ENCODE measurements around the gene TRPT1. TPM values are rescaled to one million over a fixed set of nuclear protein-coding genes. Genes with fewer than 3 reads are reported as not detected.

The TRPT1 gene
- total and polyA plus RNA-seq, 2 experiments from 2014 or later = 36.9 to 52.2 TPM

GRCh38 chr11:64265176-64266160, 39.5 kb upstream of the TRPT1 start:
- H2AFZ ChIP-seq = no peak overlapping the region
- H3K79me2 ChIP-seq (replicated peaks; ENCODE audit: insufficient read depth) = no peaks in the 10 kb centered on the region
- H3K4me3 Mint-ChIP-seq = no peak overlapping the region
- TF ChIP-seq EZH2 (IDR thresholded peaks at IDR 0.05; ENCODE audit: low read depth, unreplicated experiment) = no peak
- H3K9me2 ChIP-seq (ENCODE audit: insufficient read depth) = no peaks in the 10 kb centered on the region
- H3K27ac ChIP-seq (ENCODE audit: low read depth) = no peak overlapping the region
- H3K4me3 ChIP-seq = no peak overlapping the region
- no peak for DNase-seq (ENCODE audit: low spot score)
- peaks cover 16% of the 10 kb centered on the region for H3K27me3 Mint-ChIP-seq (ENCODE audit: insufficient read depth, low read depth, poor library complexity)
- peaks cover 3% of the 10 kb centered on the region; the same call in 2 of the 3 replicates for H3K9me3 Mint-ChIP-seq
- 0 out of 2 replicates have a peak, but pooled peaks cover 8% of the 10 kb centered on the region for H3K4me1 ChIP-seq (ENCODE audit: insufficient read depth)
- no peak overlapping the region for H3K27ac Mint-ChIP-seq
- ATAC-seq = no peak
- no peaks in the 10 kb centered on the region for H3K27me3 ChIP-seq (ENCODE audit: insufficient read depth)
- H4K20me1 ChIP-seq (replicated peaks; ENCODE audit: insufficient read depth) = no peaks in the 10 kb centered on the region
- no peak overlapping the region for H3K4me2 ChIP-seq
- peaks cover 59% of the 10 kb centered on the region for H3K36me3 Mint-ChIP-seq (ENCODE audit: low read depth)
- H3F3A ChIP-seq (replicated peaks; ENCODE audit: low read depth) = peaks cover 23% of the 10 kb centered on the region
- H3K36me3 ChIP-seq (ENCODE audit: insufficient read depth) = no peaks in the 10 kb centered on the region; the same call in none of the 2 replicates
- peaks cover 19% of the 10 kb centered on the region for H3K4me1 Mint-ChIP-seq

- H3K9me3 Mint-ChIP-seq = no peaks in the 10 kb centered on the region; the same call in 2 of the 3 replicates
- H3K36me3 Mint-ChIP-seq (ENCODE audit: low read depth) = peaks cover 70% of the 10 kb centered on the region
- DNase-seq (ENCODE audit: low spot score) (no peak), ATAC-seq (no peak)
- Histone ChIP-seq H3K36me3 (ENCODE audit: insufficient read depth) (peaks cover 6% of the 10 kb centered on the region), H4K20me1 (replicated peaks; ENCODE audit: insufficient read depth) (0 out of 2 replicates have a peak, but pooled peaks cover 4% of the 10 kb centered on the region), H3F3A (replicated peaks; ENCODE audit: low read depth) (peaks cover 17% of the 10 kb centered on the region), H3K4me3 (no peak overlapping the region), H2AFZ (no peak overlapping the region), H3K4me1 (ENCODE audit: insufficient read depth) (0 out of 2 replicates have a peak, but pooled peaks cover 8% of the 10 kb centered on the region), H3K9me2 (ENCODE audit: insufficient read depth) (no peaks in the 10 kb centered on the region), H3K4me2 (no peak overlapping the region), H3K27ac (ENCODE audit: low read depth) (0 out of 2 replicates have a peak overlapping the region, but pooled peaks have one; percentile 32), H3K27me3 (ENCODE audit: insufficient read depth) (no peaks in the 10 kb centered on the region), H3K79me2 (replicated peaks; ENCODE audit: insufficient read depth) (no peaks in the 10 kb centered on the region)
- TF ChIP-seq CTCF (conservative IDR thresholded peaks at IDR 0.05; ENCODE audit: low read depth in 2 of 2) = no peak
- TF ChIP-seq JUNB (IDR thresholded peaks at IDR 0.05; ENCODE audit: unreplicated experiment) = no peak
- no peak overlapping the region; the same call in 2 of the 3 replicates for H3K4me3 Mint-ChIP-seq
- H3K27me3 Mint-ChIP-seq (ENCODE audit: insufficient read depth, low read depth, poor library complexity) = peaks cover 12% of the 10 kb centered on the region
- peaks cover 19% of the 10 kb centered on the region for H3K4me1 Mint-ChIP-seq
- no peak overlapping the region; the same call in 1 of the 2 replicates for H3K27ac Mint-ChIP-seq
These were observed 38.4 kb upstream of the TRPT1 start for GRCh38 chr11:64264371-64264852.

- H3K9me2 ChIP-seq (ENCODE audit: insufficient read depth) = no peaks in the 10 kb centered on the region
- no peak overlapping the region for H3K4me3 Mint-ChIP-seq
- DNase-seq (ENCODE audit: low spot score) (no peak), ATAC-seq (no peak)
- no peak overlapping the region for H3K4me2 ChIP-seq
- H3K4me1 Mint-ChIP-seq = peaks cover 17% of the 10 kb centered on the region
- 0 out of 2 replicates have a peak, but pooled peaks cover 4% of the 10 kb centered on the region for H4K20me1 ChIP-seq (replicated peaks; ENCODE audit: insufficient read depth)
- H3K27ac Mint-ChIP-seq = no peak overlapping the region
- peaks cover 72% of the 10 kb centered on the region for H3K36me3 Mint-ChIP-seq (ENCODE audit: low read depth)
- no peak overlapping the region for H3K4me3 ChIP-seq
- H3F3A ChIP-seq (replicated peaks; ENCODE audit: low read depth) = peaks cover 12% of the 10 kb centered on the region; the same call in 1 of the 2 replicates
- H3K4me1 ChIP-seq (ENCODE audit: insufficient read depth) = 0 out of 2 replicates have a peak, but pooled peaks cover 8% of the 10 kb centered on the region
- peaks cover 6% of the 10 kb centered on the region for H3K36me3 ChIP-seq (ENCODE audit: insufficient read depth)
- no peaks in the 10 kb centered on the region; the same call in 2 of the 3 replicates for H3K9me3 Mint-ChIP-seq
- peaks cover 10% of the 10 kb centered on the region for H3K27me3 Mint-ChIP-seq (ENCODE audit: insufficient read depth, low read depth, poor library complexity)
- H2AFZ ChIP-seq = no peak overlapping the region
- no peaks in the 10 kb centered on the region for H3K27me3 ChIP-seq (ENCODE audit: insufficient read depth)
- H3K27ac ChIP-seq (ENCODE audit: low read depth) = 0 out of 2 replicates have a peak overlapping the region, but pooled peaks have one; percentile 32
- no peak for TF ChIP-seq ZNF331 (CRISPR knock-in tag; IDR thresholded peaks at IDR 0.05; ENCODE audit: low read depth)
- no peak for TF ChIP-seq JUNB (IDR thresholded peaks at IDR 0.05; ENCODE audit: unreplicated experiment)
- H3K79me2 ChIP-seq (replicated peaks; ENCODE audit: insufficient read depth) = no peaks in the 10 kb centered on the region
These were observed 37.9 kb upstream of the TRPT1 start for GRCh38 chr11:64263947-64264317.
